ENCODE measurements around the gene GTF2H3. TPM values are rescaled to one million over a fixed set of nuclear protein-coding genes. Genes with fewer than 3 reads are reported as not detected.

The GTF2H3 gene
- polyA plus RNA-seq, 3 donors, result 31.3 to 40.7 (median 34.9) TPM

GRCh38 chr12:123681605-123682004 is 48.0 kb downstream of the GTF2H3 start:
- no peak for DNase-seq (ENCODE audit: extremely low read depth in 1 of 11, low read depth in 9 of 11, low spot score in 4 of 11)

GRCh38 chr12:123683964-123684363 is 50.3 kb downstream of the GTF2H3 start:
- DNase-seq (ENCODE audit: extremely low read depth in 1 of 11, low read depth in 9 of 11, low spot score in 4 of 11), result no peak

- no peak for DNase-seq (ENCODE audit: extremely low read depth in 1 of 11, low read depth in 9 of 11, low spot score in 4 of 11)
Measured at GRCh38 chr12:123686636-123687190, 53.1 kb downstream of the GTF2H3 start.

GRCh38 chr12:123690191-123690840 is 56.7 kb downstream of the GTF2H3 start:
- no peak for DNase-seq (ENCODE audit: extremely low read depth in 1 of 11, low read depth in 9 of 11, low spot score in 4 of 11)

- no peak for DNase-seq (ENCODE audit: extremely low read depth in 1 of 11, low read depth in 9 of 11, low spot score in 4 of 11)
Measured at GRCh38 chr12:123696207-123696606, 62.6 kb downstream of the GTF2H3 start.

- no peak for DNase-seq (ENCODE audit: extremely low read depth in 1 of 11, low read depth in 9 of 11, low spot score in 4 of 11)
Measured at GRCh38 chr12:123696646-123697045, 63.0 kb downstream of the GTF2H3 start.

GRCh38 chr12:123705935-123706334 is 72.3 kb downstream of the GTF2H3 start:
- DNase-seq (ENCODE audit: extremely low read depth in 1 of 11, low read depth in 9 of 11, low spot score in 4 of 11), result no peak

GRCh38 chr12:123707466-123707865 is 73.8 kb downstream of the GTF2H3 start:
- no peak for DNase-seq (ENCODE audit: extremely low read depth in 1 of 11, low read depth in 9 of 11, low spot score in 4 of 11)

Other genes starting within 250 kb of the GTF2H3 start
- gene KMT5A, start 249.7 kb upstream of the GTF2H3 start, polyA plus RNA-seq (ENCODE audit: insufficient read length in 3 of 3), result 10 to 100 TPM; 48.8 to 53.3 (median 50.5) TPM
- 1 to 10 TPM; 5.2 to 5.6 (median 5.4) TPM for gene RILPL2, start 197.1 kb upstream of the GTF2H3 start, polyA plus RNA-seq (ENCODE audit: insufficient read length in 3 of 3)
- 10 to 100 TPM; 41.3 to 43.9 (median 43.2) TPM for gene SNRNP35, start 175.7 kb upstream of the GTF2H3 start, polyA plus RNA-seq (ENCODE audit: insufficient read length in 3 of 3)
- 10 to 100 TPM; 15.0 to 23.4 (median 20.5) TPM for gene RILPL1, start 100.1 kb upstream of the GTF2H3 start, polyA plus RNA-seq (ENCODE audit: insufficient read length in 3 of 3)
- 100 to 1,000 TPM; 210 to 231 (median 212) TPM for gene TMED2, start 49.3 kb upstream of the GTF2H3 start, polyA plus RNA-seq (ENCODE audit: insufficient read length in 3 of 3)
- gene DDX55, start 31.7 kb upstream of the GTF2H3 start, polyA plus RNA-seq (ENCODE audit: insufficient read length in 3 of 3), result 10 to 100 TPM; 24.8 to 45.9 (median 31.2) TPM
- 10 to 100 TPM; 58.0 to 69.5 (median 65.5) TPM for gene EIF2B1, start 143 bp upstream of the GTF2H3 start, polyA plus RNA-seq (ENCODE audit: insufficient read length in 3 of 3)
- 10 to 100 TPM; 26.7 to 33.1 (median 29.5) TPM for gene TCTN2, start 37.3 kb downstream of the GTF2H3 start, polyA plus RNA-seq (ENCODE audit: insufficient read length in 3 of 3)
- gene ATP6V0A2, start 78.5 kb downstream of the GTF2H3 start, polyA plus RNA-seq (ENCODE audit: insufficient read length in 3 of 3), result 10 to 100 TPM; 18.3 to 19.9 (median 19.0) TPM
- gene DNAH10, start 128.5 kb downstream of the GTF2H3 start, polyA plus RNA-seq (ENCODE audit: insufficient read length in 3 of 3), result 1 to 10 TPM; 5.6 to 6.4 (median 5.8) TPM

All from renal cortex interstitium (tissue), 11 donors.